ENCODE data around the gene BCAS3.

BCAS3 gene

DNA sequence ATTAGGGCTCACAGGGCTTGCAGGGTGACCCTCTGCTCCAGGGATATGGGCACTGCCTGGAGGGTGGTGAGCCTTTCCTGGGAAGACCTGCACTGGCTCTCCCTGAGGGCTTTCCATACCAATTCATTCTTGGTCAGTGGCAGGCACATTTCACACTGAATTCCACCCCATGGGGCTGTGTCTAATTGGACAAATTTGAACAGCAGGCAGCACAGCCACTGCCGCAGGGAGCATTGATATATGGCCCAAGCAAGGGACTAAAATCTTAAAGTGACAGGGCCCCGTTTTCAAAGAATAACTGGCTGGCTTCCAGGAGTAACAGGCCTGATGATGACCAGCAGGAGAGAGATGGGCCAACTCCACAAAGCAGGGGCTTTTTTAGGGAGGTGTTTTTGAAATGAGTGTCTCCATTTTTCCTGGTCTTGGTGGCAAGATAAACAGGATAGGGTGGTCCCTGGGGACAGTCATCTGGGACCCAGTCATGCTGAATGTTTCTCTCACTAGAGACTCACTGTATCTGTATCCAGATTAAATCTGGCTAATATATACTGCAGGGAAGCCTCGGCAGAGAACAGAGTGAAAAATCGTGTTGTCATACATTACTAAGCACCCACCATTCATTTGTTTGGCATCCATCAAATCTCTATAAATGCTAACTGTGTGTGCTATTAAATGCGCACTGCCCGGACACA is 647.9 kb downstream of the BCAS3 start:
- no peak for DNase-seq (ENCODE audit: insufficient read length, low spot score)
- no peak for FAIRE-seq
- no peak for TF ChIP-seq TAF1 (IDR thresholded peaks at IDR 0.05; ENCODE audit: low read depth, low read length)
- no peak for TF ChIP-seq SPI1 (IDR thresholded peaks at IDR 0.05; ENCODE audit: low read depth, low read length)

DNA sequence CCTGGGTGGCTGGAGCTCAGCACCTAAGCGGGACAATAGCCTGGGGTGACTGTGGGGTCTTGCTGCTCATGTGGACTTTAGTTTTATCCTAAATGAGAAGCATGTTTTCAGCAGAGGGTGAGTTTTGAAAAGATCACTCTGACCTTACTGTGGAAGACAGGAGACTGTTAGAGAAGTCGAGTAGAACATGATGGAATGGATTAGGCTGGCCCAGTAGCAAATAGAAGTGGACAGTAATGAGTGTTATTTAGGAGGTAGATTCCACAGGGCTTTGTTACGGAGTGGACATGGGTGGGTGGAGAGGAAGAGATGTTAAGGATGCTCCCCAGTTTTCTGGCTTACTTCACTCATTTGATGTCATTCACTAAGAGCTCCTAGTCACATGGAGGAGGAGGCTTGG is 648.7 kb downstream of the BCAS3 start:
- no peak for TF ChIP-seq POLR2AphosphoS5 (IDR thresholded peaks at IDR 0.05; ENCODE audit: low read depth, low read length)
- TF ChIP-seq SPI1 (IDR thresholded peaks at IDR 0.05; ENCODE audit: low read depth, low read length) = no peak
- no peak for TF ChIP-seq POLR2A (IDR thresholded peaks at IDR 0.05; ENCODE audit: low read depth, low read length)
- TF ChIP-seq PAX5 (IDR thresholded peaks at IDR 0.05; ENCODE audit: insufficient read depth, low read length, severe bottlenecking) = no peak
- TF ChIP-seq TAF1 (IDR thresholded peaks at IDR 0.05; ENCODE audit: low read depth, low read length) = no peak
- TF ChIP-seq POU2F2 (IDR thresholded peaks at IDR 0.05; ENCODE audit: low read depth, low read length) = no peak
- DNase-seq (ENCODE audit: insufficient read length, low spot score) (no peak), FAIRE-seq (no peak)

DNA sequence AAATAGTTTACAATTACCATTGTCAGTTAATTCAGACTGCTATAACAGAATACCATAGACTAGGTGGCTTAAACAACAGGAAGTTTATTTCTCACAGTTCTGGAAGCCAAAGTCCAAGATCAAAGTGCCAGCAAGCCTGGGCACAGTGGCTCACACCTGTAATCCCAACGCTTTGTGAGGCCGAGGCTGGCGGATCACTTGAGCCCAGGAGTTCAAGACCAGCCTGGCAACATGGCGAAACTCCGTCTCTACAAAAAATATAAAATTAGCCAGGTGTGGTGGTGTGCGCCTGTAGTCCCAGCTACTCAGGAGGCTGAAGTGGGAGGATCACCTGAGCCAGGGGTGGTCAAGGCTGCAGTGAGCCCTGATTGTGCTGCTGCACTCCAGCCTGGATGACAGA is 650.7 kb downstream of the BCAS3 start:
- TF ChIP-seq POU2F2 (IDR thresholded peaks at IDR 0.05; ENCODE audit: low read depth, low read length) = no peak
- FAIRE-seq (no peak), DNase-seq (ENCODE audit: insufficient read length, low spot score) (no peak)

DNA sequence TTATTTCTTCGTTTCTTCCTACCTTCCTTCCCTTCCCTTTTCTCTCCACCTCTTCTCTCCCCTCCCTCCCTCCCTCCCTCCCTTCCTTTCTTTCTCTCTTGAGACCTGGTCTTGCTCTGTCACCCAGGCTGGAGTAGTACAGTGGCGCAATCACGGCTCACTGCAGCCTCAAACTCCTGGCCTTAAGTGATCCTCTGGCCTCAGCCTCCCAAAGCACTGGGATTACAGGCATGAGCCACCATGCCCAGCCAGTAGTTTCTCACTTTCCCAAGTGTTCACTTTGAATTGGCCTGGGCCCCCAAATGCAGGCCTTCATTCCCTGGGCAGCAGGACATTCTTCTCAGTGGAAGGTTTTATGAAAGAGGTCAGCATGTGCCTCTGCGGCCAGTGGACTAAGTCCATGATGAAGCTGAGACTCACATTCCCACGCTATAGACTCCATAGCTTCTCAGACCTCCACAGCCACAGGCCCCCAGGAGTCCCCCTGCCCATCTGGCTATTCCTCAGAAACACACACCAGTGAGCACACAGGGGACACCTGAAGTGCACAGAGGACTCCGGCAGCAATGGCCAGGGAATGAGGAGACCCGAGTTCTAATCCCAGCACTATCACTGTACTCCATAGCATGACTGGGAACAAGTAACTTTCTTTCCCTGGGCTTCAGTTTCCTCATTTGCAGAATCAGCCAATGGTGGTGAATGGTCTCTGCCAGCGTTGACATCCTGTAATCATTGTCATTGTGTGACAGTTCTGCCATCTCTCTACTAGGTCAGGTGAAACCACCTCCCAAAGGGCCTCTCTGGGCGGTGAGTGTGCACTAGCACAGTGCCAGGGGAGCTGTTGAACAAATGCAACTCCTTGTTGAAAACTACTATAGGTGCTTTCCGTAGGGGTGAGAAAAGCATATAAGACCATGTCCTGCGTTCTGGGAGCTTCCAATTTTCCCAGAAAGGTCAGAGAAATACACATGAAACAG is 652.8 kb downstream of the BCAS3 start:
- TF ChIP-seq PAX5 (IDR thresholded peaks at IDR 0.05; ENCODE audit: insufficient read depth, low read length, severe bottlenecking) = no peak
- no peak for TF ChIP-seq POU2F2 (IDR thresholded peaks at IDR 0.05; ENCODE audit: low read depth, low read length)
- no peak for TF ChIP-seq TAF1 (IDR thresholded peaks at IDR 0.05; ENCODE audit: low read depth, low read length)
- TF ChIP-seq POLR2AphosphoS5 (IDR thresholded peaks at IDR 0.05; ENCODE audit: low read depth, low read length) = no peak
- TF ChIP-seq POLR2A (IDR thresholded peaks at IDR 0.05; ENCODE audit: low read depth, low read length) = no peak
- no peak for TF ChIP-seq SPI1 (IDR thresholded peaks at IDR 0.05; ENCODE audit: low read depth, low read length)
- DNase-seq (ENCODE audit: insufficient read length, low spot score) (no peak), FAIRE-seq (no peak)

DNA sequence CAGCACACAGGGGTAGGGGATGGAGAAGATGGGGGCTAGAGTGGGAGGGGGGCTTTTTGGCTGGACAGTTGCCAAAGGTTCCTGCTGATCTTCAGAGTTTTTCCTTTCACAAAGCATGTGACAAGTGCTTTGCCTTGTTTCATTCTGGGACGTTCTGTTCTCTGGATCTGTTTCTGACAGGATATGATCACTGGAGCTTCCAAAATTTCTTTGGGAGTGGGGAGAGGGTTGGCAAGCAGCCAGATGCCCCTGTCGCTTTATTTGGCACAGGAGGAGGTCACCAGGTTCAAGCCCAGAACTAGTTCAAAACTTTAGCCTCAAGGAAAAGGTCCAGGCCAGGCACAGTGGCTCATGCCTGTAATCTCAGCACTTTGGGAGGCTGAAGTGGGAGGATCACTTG is 653.5 kb downstream of the BCAS3 start:
- DNase-seq (ENCODE audit: insufficient read length, low spot score) (no peak), FAIRE-seq (no peak)
- TF ChIP-seq POLR2A (IDR thresholded peaks at IDR 0.05; ENCODE audit: low read depth, low read length) (no peak), SPI1 (IDR thresholded peaks at IDR 0.05; ENCODE audit: low read depth, low read length) (no peak), PAX5 (IDR thresholded peaks at IDR 0.05; ENCODE audit: insufficient read depth, low read length, severe bottlenecking) (no peak), TAF1 (IDR thresholded peaks at IDR 0.05; ENCODE audit: low read depth, low read length) (no peak), POU2F2 (IDR thresholded peaks at IDR 0.05; ENCODE audit: low read depth, low read length) (no peak), POLR2AphosphoS5 (IDR thresholded peaks at IDR 0.05; ENCODE audit: low read depth, low read length) (no peak)

DNA sequence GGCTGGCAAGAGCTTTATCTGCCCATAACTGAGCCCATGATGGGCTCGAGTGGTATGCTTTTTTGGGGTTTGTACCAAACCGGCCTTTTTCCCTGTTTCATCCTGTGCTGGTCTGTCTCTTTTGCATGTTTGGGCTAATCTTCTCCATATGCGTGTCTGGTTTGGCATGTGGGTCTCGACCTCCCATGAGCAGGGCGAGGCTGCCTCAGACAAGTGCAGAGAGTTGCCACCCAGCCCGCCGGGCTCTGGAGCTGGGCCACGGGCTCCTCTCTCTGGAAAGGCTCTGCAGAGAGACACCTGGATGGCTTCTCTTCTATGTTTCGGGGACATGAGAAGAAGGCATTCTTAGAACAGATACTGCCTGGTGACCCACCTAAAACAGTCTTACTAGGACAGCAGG is 654.2 kb downstream of the BCAS3 start:
- DNase-seq (ENCODE audit: insufficient read length, low spot score) (no peak), FAIRE-seq (no peak)
- TF ChIP-seq PAX5 (IDR thresholded peaks at IDR 0.05; ENCODE audit: insufficient read depth, low read length, severe bottlenecking) (no peak), SPI1 (IDR thresholded peaks at IDR 0.05; ENCODE audit: low read depth, low read length) (no peak), POU2F2 (IDR thresholded peaks at IDR 0.05; ENCODE audit: low read depth, low read length) (no peak), TAF1 (IDR thresholded peaks at IDR 0.05; ENCODE audit: low read depth, low read length) (no peak), POLR2A (IDR thresholded peaks at IDR 0.05; ENCODE audit: low read depth, low read length) (no peak), POLR2AphosphoS5 (IDR thresholded peaks at IDR 0.05; ENCODE audit: low read depth, low read length) (no peak)

DNA sequence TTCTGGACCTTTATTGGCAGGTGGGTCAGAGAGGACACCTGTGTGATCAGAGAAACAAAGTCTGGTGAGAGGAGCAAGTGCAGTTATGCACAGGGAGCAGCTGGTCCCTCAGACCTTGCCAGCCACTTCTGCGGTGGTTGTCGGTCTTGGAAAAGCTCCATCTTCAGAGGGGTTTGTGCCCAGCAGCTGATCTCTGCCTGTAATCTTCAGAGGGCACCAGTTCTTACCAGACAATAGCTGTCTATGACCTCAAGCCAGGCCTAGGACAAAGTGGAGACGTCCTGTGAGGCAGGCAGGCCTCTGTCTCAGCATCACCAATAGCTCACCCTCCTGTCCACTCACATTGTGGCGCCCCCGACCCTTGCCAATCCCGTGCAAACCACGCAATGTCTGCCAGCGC is 655.5 kb downstream of the BCAS3 start:
- TF ChIP-seq TAF1 (IDR thresholded peaks at IDR 0.05; ENCODE audit: low read depth, low read length) (no peak), SPI1 (IDR thresholded peaks at IDR 0.05; ENCODE audit: low read depth, low read length) (no peak), PAX5 (IDR thresholded peaks at IDR 0.05; ENCODE audit: insufficient read depth, low read length, severe bottlenecking) (no peak), POU2F2 (IDR thresholded peaks at IDR 0.05; ENCODE audit: low read depth, low read length) (no peak), POLR2AphosphoS5 (IDR thresholded peaks at IDR 0.05; ENCODE audit: low read depth, low read length) (no peak), POLR2A (IDR thresholded peaks at IDR 0.05; ENCODE audit: low read depth, low read length) (no peak)
- FAIRE-seq = no peak
- DNase-seq (ENCODE audit: insufficient read length, low spot score) = no peak

DNA sequence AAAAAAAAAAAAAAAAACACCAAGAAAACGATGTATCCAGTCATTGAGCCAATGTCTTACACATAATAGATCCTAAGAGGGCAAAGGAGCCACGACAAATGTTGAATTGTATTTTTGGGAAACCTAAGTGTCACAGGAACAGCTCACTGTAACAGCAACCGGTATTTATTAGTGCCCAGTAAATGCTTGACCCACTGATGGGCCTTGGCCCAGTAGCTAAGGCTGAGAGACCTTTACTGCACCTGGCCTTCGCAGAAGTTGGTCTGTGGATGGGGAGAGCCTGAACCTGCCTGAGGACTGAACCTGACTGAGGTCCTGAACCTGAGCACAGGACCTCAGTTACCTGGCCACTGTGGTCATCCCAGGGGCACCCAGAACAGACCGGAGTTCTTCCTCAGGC is 657.0 kb downstream of the BCAS3 start:
- DNase-seq (ENCODE audit: insufficient read length, low spot score) (no peak), FAIRE-seq (no peak)
- TF ChIP-seq TAF1 (IDR thresholded peaks at IDR 0.05; ENCODE audit: low read depth, low read length) = no peak
- TF ChIP-seq SPI1 (IDR thresholded peaks at IDR 0.05; ENCODE audit: low read depth, low read length) = no peak
- TF ChIP-seq PAX5 (IDR thresholded peaks at IDR 0.05; ENCODE audit: insufficient read depth, low read length, severe bottlenecking) = no peak
- TF ChIP-seq POU2F2 (IDR thresholded peaks at IDR 0.05; ENCODE audit: low read depth, low read length) = no peak
- no peak for TF ChIP-seq POLR2AphosphoS5 (IDR thresholded peaks at IDR 0.05; ENCODE audit: low read depth, low read length)
- no peak for TF ChIP-seq POLR2A (IDR thresholded peaks at IDR 0.05; ENCODE audit: low read depth, low read length)

DNA sequence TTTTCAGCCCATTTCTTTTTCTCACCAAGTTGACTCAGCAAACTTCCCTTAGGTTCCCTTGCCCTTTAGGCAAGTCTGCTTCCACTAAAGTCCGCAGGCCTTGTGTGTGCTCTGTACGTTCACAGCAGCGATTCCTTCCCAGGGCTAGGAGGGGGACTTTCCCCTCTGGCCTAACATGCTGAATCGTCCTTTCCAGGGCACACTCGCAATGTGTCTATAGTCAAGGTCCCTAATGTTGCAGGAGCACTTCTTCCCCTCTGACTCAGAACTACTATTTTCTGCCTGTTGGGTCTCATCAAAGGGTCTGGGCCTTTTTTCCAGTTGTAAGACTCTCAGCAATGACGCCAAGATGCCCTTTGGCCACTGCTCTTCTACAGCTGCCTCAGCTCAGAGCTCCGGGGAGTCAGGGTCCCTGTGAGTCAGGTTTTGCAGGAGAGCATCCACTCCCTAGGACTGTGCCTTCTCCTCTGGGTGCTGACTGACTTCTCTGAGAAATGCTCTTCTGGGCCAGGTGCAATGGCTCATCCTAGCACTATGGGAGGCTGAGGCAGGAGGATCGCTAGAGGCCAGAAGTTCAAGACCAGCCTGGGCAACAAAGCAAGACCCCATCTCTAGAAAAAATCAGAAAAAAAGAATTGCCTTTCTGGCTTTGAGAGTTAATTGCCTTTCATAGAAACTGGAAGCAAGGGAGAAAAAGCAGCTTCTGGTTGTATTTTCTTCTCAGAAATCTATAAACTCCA is 657.6 kb downstream of the BCAS3 start:
- TF ChIP-seq POLR2A (IDR thresholded peaks at IDR 0.05; ENCODE audit: low read depth, low read length) (no peak), POU2F2 (IDR thresholded peaks at IDR 0.05; ENCODE audit: low read depth, low read length) (no peak), POLR2AphosphoS5 (IDR thresholded peaks at IDR 0.05; ENCODE audit: low read depth, low read length) (no peak), SPI1 (IDR thresholded peaks at IDR 0.05; ENCODE audit: low read depth, low read length) (no peak), PAX5 (IDR thresholded peaks at IDR 0.05; ENCODE audit: insufficient read depth, low read length, severe bottlenecking) (no peak), TAF1 (IDR thresholded peaks at IDR 0.05; ENCODE audit: low read depth, low read length) (no peak)
- FAIRE-seq (no peak), DNase-seq (ENCODE audit: insufficient read length, low spot score) (no peak)
